ENCODE measurements around the gene DIS3L2. TPM values are rescaled to one million over a fixed set of nuclear protein-coding genes. Genes with fewer than 3 reads are reported as not detected.

Gene DIS3L2
- total RNA-seq, 2 experiments from 2014 or later, result 20.2 to 20.6 TPM

DNA sequence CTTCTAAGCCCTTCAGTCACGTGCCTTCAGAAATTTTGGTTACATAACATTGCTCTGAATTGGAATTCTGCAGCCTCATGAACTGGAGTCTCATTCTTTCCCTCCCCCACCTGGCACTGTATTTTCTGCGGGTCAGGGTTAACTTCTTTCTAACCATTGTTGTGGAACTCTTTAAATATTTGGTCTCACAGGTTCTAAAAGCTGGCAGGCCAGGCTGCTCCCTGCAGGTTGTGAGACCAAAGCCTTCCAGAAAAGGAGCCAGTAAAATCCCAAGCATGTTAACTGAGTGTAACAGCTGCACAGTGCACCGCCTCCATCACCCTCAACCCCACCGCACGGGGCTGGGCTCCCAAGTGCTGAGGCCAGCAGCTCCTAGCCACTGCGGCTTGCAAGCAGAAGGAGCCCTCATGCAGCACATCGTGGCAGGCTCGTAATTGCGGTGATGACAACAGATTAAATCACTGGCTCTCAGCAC lies 243.0 kb downstream of the DIS3L2 start:
- CTCF ChIA-PET (ENCODE audit: unreplicated experiment), result no interaction called here
- no TSS peak for BruUV-seq (replicated peaks)
- no peak overlapping the region for H3K4me3 ChIP-seq (ENCODE audit: low read depth, low read length, poor library complexity, severe bottlenecking)

DNA sequence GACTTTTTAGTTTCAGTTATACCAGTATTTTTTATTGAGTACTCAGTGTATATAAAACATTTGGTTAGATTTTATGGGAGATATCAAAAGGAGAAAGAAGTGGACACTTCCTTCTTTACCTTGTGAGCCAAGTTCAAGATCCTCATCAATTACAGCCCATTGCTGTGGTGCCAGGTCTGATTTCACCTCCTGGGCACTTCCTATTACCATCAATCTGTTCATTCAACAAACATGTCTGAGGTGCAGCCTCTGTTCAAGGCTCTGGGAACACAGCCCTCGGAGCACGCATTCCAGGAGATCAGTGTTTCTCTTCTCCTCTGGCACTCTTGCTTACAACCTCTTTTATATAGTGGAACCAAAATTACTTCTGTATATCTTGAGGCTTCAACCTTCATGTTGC lies 245.7 kb downstream of the DIS3L2 start:
- BruUV-seq (replicated peaks), result no TSS peak
- Histone ChIP-seq H4K20me1 (ENCODE audit: insufficient read depth, low read length) (no peaks in the 10 kb centered on the region), H3K4me3 (ENCODE audit: low read depth, low read length, poor library complexity, severe bottlenecking) (no peak overlapping the region), H2AFZ (ENCODE audit: low read length) (no peak overlapping the region), H3K4me2 (ENCODE audit: low read length) (no peak overlapping the region), H3K27ac (ENCODE audit: low read depth, low read length, poor library complexity, severe bottlenecking) (no peak overlapping the region), H3K9me2 (ENCODE audit: insufficient read depth, low read length) (no peaks in the 10 kb centered on the region), H3K79me2 (ENCODE audit: insufficient read depth, low read depth, low read length) (no peaks in the 10 kb centered on the region), H3K4me1 (ENCODE audit: insufficient read depth, low read length, poor library complexity, severe bottlenecking) (peaks cover 12% of the 10 kb centered on the region), H3K9me3 (ENCODE audit: low read length) (no peaks in the 10 kb centered on the region), H3K36me3 (ENCODE audit: insufficient read depth, low read length) (peaks cover 10% of the 10 kb centered on the region; the same call in 1 of the 2 replicates)
- intact Hi-C loops (cut with micrococcal nuclease; ENCODE audit: unreplicated experiment), result no loop called here
- no peak for DNase-seq (ENCODE audit: low spot score)
- ChIA-PET POLR2A (no interaction called here), CTCF (ENCODE audit: unreplicated experiment) (no interaction called here)
- no peak for TF ChIP-seq EZH2phosphoT487 (IDR thresholded peaks at IDR 0.05; ENCODE audit: borderline replicate concordance, low read depth, low read length)
- TF ChIP-seq, protein P1, sequence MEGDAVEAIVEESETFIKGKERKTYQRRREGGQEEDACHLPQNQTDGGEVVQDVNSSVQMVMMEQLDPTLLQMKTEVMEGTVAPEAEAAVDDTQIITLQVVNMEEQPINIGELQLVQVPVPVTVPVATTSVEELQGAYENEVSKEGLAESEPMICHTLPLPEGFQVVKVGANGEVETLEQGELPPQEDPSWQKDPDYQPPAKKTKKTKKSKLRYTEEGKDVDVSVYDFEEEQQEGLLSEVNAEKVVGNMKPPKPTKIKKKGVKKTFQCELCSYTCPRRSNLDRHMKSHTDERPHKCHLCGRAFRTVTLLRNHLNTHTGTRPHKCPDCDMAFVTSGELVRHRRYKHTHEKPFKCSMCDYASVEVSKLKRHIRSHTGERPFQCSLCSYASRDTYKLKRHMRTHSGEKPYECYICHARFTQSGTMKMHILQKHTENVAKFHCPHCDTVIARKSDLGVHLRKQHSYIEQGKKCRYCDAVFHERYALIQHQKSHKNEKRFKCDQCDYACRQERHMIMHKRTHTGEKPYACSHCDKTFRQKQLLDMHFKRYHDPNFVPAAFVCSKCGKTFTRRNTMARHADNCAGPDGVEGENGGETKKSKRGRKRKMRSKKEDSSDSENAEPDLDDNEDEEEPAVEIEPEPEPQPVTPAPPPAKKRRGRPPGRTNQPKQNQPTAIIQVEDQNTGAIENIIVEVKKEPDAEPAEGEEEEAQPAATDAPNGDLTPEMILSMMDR (conservative IDR thresholded peaks at IDR 0.05; ENCODE audit: low read length), result no peak

More for the DNA sequence above, 243.0 kb downstream of the DIS3L2 start:
- Histone ChIP-seq H3K9me3 (ENCODE audit: low read length) (no peaks in the 10 kb centered on the region), H4K20me1 (ENCODE audit: insufficient read depth, low read length) (no peaks in the 10 kb centered on the region), H3K79me2 (ENCODE audit: insufficient read depth, low read depth, low read length) (no peaks in the 10 kb centered on the region), H3K9me2 (ENCODE audit: insufficient read depth, low read length) (no peaks in the 10 kb centered on the region), H3K27ac (ENCODE audit: low read depth, low read length, poor library complexity, severe bottlenecking) (no peak overlapping the region), H3K4me1 (ENCODE audit: insufficient read depth, low read length, poor library complexity, severe bottlenecking) (no peaks in the 10 kb centered on the region), H3K36me3 (ENCODE audit: insufficient read depth, low read length) (no peaks in the 10 kb centered on the region), H3K4me2 (ENCODE audit: low read length) (no peak overlapping the region), H2AFZ (ENCODE audit: low read length) (no peak overlapping the region)
- intact Hi-C loops (cut with micrococcal nuclease; ENCODE audit: unreplicated experiment), result no loop called here
- POLR2A ChIA-PET, result interaction anchor here (1.3 kb wide), 1 partner anchor 13 kb away, joined by 3 read pairs; no protein-coding TSS in a partner anchor
- no peak for DNase-seq (ENCODE audit: low spot score)
- TF ChIP-seq, protein P1 (conservative IDR thresholded peaks at IDR 0.05; ENCODE audit: low read length), result no peak
- TF ChIP-seq EZH2phosphoT487 (IDR thresholded peaks at IDR 0.05; ENCODE audit: borderline replicate concordance, low read depth, low read length), result no peak

GRCh38 chr2:232210306-232210705 lies 248.8 kb downstream of the DIS3L2 start:
- Histone ChIP-seq H3K4me3 (ENCODE audit: low read depth, low read length, poor library complexity, severe bottlenecking) (no peak overlapping the region), H3K36me3 (ENCODE audit: insufficient read depth, low read length) (peaks cover 10% of the 10 kb centered on the region; the same call in 1 of the 2 replicates), H3K9me2 (ENCODE audit: insufficient read depth, low read length) (no peaks in the 10 kb centered on the region), H3K4me2 (ENCODE audit: low read length) (no peak overlapping the region), H3K4me1 (ENCODE audit: insufficient read depth, low read length, poor library complexity, severe bottlenecking) (peaks cover 27% of the 10 kb centered on the region), H3K27ac (ENCODE audit: low read depth, low read length, poor library complexity, severe bottlenecking) (no peak overlapping the region), H3K9me3 (ENCODE audit: low read length) (no peaks in the 10 kb centered on the region), H2AFZ (ENCODE audit: low read length) (no peak overlapping the region), H3K79me2 (ENCODE audit: insufficient read depth, low read depth, low read length) (no peaks in the 10 kb centered on the region), H4K20me1 (ENCODE audit: insufficient read depth, low read length) (no peaks in the 10 kb centered on the region)
- DNase-seq (ENCODE audit: low spot score), result no peak
- CTCF ChIA-PET (ENCODE audit: unreplicated experiment), result no interaction called here
- POLR2A ChIA-PET, result no interaction called here
- intact Hi-C loops (cut with micrococcal nuclease; ENCODE audit: unreplicated experiment), result no loop called here
- no peak for TF ChIP-seq EZH2phosphoT487 (IDR thresholded peaks at IDR 0.05; ENCODE audit: borderline replicate concordance, low read depth, low read length)
- TF ChIP-seq, protein P1 (conservative IDR thresholded peaks at IDR 0.05; ENCODE audit: low read length), result no peak
- BruUV-seq (replicated peaks), result no TSS peak

All from OCI-LY7 (cell line).